HG03558 (cell line): ENCODE results near the gene DES.

Experiments used
- ATAC-seq: cut with Tn5 transposase; IDR thresholded peaks from one replicate; pipeline ENCODE4 v1.9.1; 2021; ENCODE audit warnings: moderate number of reproducible peaks; ENCODE audit not compliant: unreplicated experiment; ENCODE audit errors: extremely low read depth

The DES gene

GRCh38 chr2:219468410-219469185, 50.4 kb downstream of the DES start:
- no peak for ATAC-seq

DNA sequence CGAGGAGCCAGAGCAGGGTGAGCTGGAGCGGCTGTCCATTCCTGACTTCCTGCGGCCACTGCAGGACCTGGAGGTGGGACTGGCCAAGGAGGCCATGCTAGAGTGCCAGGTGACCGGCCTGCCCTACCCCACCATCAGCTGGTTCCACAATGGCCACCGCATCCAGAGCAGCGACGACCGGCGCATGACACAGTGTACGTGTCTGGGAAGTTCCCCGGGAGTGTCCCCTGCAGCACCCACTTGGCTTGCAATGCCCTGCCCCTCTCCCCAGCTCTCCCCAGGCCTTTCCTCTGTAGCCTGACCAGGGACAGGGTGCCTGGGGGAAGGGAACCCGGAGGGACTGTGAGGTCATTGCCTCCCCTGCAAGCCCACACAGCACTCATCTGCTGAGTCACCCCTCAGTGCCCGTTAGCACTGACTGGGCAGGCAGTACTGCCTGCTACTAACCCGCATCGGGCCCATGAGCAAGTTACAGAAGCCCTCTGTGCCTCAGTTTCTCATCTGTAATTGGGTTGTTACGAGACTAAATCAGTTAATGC, 51.1 kb downstream of the DES start:
- no peak for ATAC-seq

DNA sequence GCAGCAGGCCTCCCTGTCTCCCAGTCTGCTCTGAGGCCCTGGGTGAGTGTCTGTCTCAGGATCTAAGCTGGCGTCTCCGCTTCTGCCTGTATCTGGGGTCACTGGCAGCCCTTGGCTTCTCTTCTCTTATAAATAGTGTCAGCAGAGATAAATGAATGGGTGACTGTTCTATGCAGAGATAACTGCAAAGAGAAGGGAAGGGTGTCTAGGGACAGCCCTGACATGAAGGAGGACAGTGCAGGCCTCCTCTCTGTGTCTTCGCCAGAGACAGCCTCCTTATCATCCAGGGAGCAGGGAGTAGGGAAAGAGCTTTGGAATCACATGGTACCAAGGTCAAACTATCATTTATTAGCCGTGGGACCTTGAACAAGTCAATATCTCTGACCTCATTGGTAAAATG, 52.3 kb downstream of the DES start:
- no peak for ATAC-seq

DNA sequence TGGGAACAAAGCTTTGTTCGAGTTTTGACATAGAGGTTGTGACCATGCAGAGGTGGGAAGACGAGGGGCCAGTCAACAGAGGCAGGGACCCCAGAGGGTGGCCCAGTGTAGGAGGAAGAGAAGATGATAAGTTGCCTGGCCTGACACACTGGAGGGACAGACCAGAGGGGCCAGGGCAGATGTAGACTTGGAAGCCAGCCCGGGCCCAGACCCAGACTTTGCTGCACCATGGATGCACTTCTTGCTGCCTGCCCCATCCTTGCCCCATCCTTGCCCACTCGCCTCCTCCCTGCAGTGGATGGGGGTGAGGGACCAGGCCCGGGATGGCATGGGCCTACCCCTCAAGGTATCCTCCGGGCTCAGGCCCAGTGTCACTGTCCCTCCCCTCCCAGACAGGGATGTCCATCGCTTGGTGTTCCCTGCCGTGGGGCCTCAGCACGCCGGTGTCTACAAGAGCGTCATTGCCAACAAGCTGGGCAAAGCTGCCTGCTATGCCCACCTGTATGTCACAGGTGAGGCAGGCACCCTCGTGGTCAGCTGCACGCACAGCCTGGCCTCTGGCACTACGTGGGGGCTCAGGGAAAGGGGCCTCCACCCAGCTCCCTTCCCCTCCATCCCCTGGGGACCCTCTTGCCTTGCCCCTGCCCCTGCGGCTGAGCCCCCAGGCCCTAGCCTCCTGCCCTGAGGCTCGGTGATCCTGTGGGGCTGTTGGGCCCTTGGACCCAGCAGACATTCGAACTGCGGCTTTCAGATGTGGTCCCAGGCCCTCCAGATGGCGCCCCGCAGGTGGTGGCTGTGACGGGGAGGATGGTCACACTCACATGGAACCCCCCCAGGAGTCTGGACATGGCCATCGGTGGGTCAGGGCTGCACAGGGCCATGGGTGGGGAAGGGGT, 53.5 kb downstream of the DES start:
- no peak for ATAC-seq

GRCh38 chr2:219472629-219473187, 54.5 kb downstream of the DES start:
- no peak for ATAC-seq

GRCh38 chr2:219473511-219473910, 55.3 kb downstream of the DES start:
- ATAC-seq, result no peak

DNA sequence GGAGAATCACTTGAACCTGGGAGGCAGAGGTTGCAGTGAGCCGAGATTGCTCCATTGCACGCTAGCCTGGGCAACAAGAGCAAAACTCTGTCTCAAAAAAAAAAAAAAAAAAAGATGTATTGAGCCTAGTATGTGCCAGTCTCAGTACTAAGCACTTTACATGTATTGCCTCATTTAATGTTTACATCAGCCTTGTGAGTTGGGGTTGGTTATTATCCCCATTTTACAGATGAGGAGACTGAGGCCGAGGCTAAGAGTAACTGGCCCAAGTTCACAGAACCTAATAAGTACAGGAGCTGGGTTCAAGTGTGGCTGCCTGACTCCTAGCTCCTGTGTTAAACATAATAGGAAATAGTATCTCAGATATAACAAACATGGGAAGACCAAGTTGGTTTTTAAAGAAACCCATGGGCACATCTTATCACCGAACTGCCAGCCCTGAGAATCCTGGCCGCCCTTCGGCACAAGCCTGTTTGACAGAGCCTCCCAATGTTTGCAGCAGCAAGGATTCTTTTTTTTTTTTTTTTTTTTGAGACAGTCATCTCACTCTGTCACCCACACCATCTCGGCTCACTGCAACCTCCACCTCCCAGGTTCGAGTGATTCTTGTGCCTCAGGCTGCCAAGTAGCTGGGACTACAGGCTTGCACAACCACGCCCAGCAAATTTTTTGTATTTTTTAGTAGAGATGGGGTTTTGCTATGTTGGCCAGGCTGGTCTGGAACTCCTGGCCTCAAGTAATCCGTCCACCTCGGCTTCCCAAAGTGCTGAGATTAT, 56.3 kb downstream of the DES start:
- no peak for ATAC-seq

DNA sequence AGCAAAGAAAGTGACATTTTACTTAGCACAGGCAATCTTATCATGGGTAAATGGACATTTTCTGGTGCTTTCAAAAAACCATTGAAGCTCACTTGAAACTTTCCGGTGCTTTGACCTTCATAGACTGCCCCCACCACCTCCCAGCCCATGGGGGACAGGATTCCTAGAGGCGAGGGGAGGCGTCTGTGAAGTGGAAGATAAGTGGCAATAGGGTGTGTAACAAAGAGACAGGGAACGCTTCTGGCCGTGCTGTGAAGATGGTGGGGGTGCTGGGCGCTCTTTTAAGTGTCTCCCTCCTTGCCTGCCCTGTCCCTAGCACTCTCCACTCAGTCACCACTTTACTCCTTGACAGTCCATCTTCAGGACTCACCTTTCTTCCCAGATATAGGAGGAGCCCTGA, 57.1 kb downstream of the DES start:
- no peak for ATAC-seq

DNA sequence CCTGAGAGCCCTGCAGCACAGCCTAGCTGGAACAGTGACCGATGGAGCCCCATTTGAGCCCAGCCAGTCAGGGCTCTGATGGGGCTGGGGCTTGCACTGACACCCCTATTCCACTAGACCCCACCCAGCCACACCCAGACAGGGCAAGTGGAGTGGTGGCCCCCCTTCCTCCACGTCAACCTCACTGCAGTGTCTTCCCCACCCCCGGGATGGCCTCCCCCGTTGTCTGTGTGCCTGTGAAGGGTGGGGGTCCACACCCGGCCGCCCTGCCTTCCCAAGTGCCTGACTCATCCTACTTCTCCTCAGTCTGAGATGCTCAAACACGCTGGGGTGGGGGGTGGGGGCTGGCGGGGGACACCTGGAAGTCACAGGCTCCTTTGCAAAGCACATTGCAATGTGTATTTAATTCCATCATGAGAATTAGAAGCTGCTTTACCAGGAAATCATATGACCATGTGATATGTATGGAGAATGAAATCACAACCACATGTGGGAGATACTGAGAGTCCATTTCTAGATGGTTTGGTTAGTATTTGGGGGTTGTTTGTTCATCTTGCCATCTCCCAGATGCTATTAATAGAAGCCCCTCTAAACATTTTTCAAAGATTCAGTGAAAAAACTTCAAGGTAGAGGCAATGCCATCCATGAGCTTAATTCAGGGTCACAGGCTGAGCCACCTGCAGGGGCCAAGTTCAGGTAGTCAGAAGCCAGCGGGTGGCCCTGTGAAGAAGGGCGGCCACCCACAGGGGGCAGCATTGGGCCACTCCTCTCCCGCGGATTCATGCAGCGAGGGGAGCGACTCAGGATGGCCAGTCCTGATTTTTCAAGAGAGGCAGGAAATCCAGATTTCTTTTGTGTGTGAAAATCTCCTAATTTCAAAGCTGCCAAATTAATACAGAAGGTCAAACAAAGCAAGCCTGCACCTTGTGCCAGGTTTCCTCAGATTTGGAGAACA, 57.8 kb downstream of the DES start:
- ATAC-seq, result no peak
